Upper lobe of left lung (tissue), 6 donors: ENCODE measurements around the gene SLC6A20. TPM values are rescaled to one million over a fixed set of nuclear protein-coding genes. Genes with fewer than 3 reads are reported as not detected.

Experiments
- ATAC-seq, 2 donors: fragments of 200-7000 bp; cut with Tn5 transposase; one replicate each; pipeline ENCODE4 v1.9.1; 2022; ENCODE audit warnings: mild to moderate bottlenecking in 2 of 2, moderate library complexity in 2 of 2; ENCODE audit not compliant: low FRiP score in 2 of 2
- DNase-seq, 2 donors: peaks; one replicate each; pipeline ENCODE4 v3.0.0-alpha.2; 2019 to 2020
- H3K27ac ChIP-seq, 4 donors: fragments of 200-600 bp; sonication (generic); one replicate each; pipeline ENCODE4 v1.5.1; 2016 to 2019
- H3K27me3 ChIP-seq, 4 donors: fragments of 200-600 bp; sonication (generic); one replicate each; pipeline ENCODE4 v1.5.1; 2017 to 2019
- H3K36me3 ChIP-seq, 4 donors: fragments of 200-600 bp; sonication (generic); one replicate each; pipeline ENCODE4 v1.5.1; 2016 to 2019
- H3K4me1 ChIP-seq, 4 donors: fragments of 200-600 bp; sonication (generic); one replicate each; pipeline ENCODE4 v1.5.1; 2018 to 2019
- H3K4me3 ChIP-seq, 4 donors: fragments of 200-600 bp; sonication (generic); one replicate each; pipeline ENCODE4 v1.5.1; 2017 to 2019; ENCODE audit warnings: mild to moderate bottlenecking in 2 of 4, moderate library complexity in 1 of 4
- H3K9me3 ChIP-seq, 4 donors: fragments of 200-600 bp; sonication (generic); one replicate each; pipeline ENCODE4 v1.5.1; 2018 to 2019
- CTCF ChIP-seq, 6 experiments: fragments of 450-650 bp in 4 of 6; fragments of 200-600 bp in 2 of 6; sonication (generic) in 2 of 6; IDR thresholded peaks; one replicate each; pipeline ENCODE4 v1.5.1; 2016 to 2019; ENCODE audit warnings: antibody characterized with exemption in 6 of 6
- EP300 ChIP-seq, 4 donors: sonication (generic); formaldehyde crosslinking; IDR thresholded peaks; one replicate each; pipeline ENCODE4 v1.5.1; 2017; ENCODE audit warnings: antibody characterized with exemption in 4 of 4, control low read depth in 2 of 4
- POLR2A ChIP-seq, 4 donors: fragments of 450-650 bp; IDR thresholded peaks; one replicate each; pipeline ENCODE4 v1.5.1; 2016 to 2017; ENCODE audit warnings: antibody characterized with exemption in 4 of 4, mild to moderate bottlenecking in 2 of 4
- POLR2AphosphoS5 ChIP-seq, 2 donors: sonication (generic); formaldehyde crosslinking; IDR thresholded peaks; one replicate each; pipeline ENCODE4 v1.5.1; 2017; ENCODE audit warnings: antibody characterized with exemption in 2 of 2
- WGBS, 2 donors: methylation state at CpG; one replicate each; pipeline ENCODE4 v1.1.5; 2017 to 2018; 5-methylcytosine and 5-hydroxymethylcytosine counted together
- total RNA-seq, 6 donors: library from RNA; depleted of rRNA in 4 of 6; stranded (reverse); fragments of >200 nt in 4 of 6; gene quantifications; one replicate each; pipeline versions ENCODE4 v1.1.0 to v1.2.1, GENCODE V29; 2016 to 2021
- donor health status: DM: no; HTN: no; CAD: no; lungs with moderate emphysema.
- donor health status: DM: no; HTN: yes; CAD: no; lungs with severe emphysema.

Gene SLC6A20
- total RNA-seq, 6 donors from 2014 or later: 0.11 to 20.1 (median 7.2) TPM

GRCh38 chr3:45741247-45741646 lies 55.1 kb downstream of the SLC6A20 start:
- H3K9me3 ChIP-seq: no peaks in the 10 kb centered on the region
- H3K27ac ChIP-seq: no peak overlapping the region
- DNase-seq (no peak), ATAC-seq (no peak)
- no peak overlapping the region for H3K4me3 ChIP-seq
- H3K27me3 ChIP-seq: no peaks in the 10 kb centered on the region
- TF ChIP-seq POLR2AphosphoS5 (IDR thresholded peaks at IDR 0.05): no peak
- TF ChIP-seq CTCF (IDR thresholded peaks at IDR 0.05): no peak
- H3K4me1 ChIP-seq: peaks cover 0 to 5% (median 0%) of the 10 kb centered on the region in 4 donors
- peaks cover 42 to 99% (median 86%) of the 10 kb centered on the region in 4 donors for H3K36me3 ChIP-seq

- H3K4me1 ChIP-seq: peaks cover 0 to 5% (median 0%) of the 10 kb centered on the region in 4 donors
- H3K9me3 ChIP-seq: no peaks in the 10 kb centered on the region
- ATAC-seq (no peak), DNase-seq (no peak)
- TF ChIP-seq POLR2A (IDR thresholded peaks at IDR 0.05): no peak
- no peak for TF ChIP-seq EP300 (IDR thresholded peaks at IDR 0.05)
- peaks cover 45 to 99% (median 85%) of the 10 kb centered on the region in 4 donors for H3K36me3 ChIP-seq
- 91 to 100% methylated on average over 2 of the region's 2 CpGs for WGBS, 2 donors
- no peak overlapping the region for H3K4me3 ChIP-seq
- H3K27me3 ChIP-seq: no peaks in the 10 kb centered on the region
- no peak overlapping the region for H3K27ac ChIP-seq
Measured at GRCh38 chr3:45739991-45740390, 56.3 kb downstream of the SLC6A20 start.

- ATAC-seq: no peak
- H3K4me3 ChIP-seq: no peak overlapping the region
- 93 to 96% methylated on average over 2 of the region's 2 CpGs for WGBS, 2 donors
- no peaks in the 10 kb centered on the region for H3K27me3 ChIP-seq
- H3K27ac ChIP-seq: no peak overlapping the region
- DNase-seq: no peak
- peaks cover 0 to 5% (median 0%) of the 10 kb centered on the region in 4 donors for H3K4me1 ChIP-seq
- H3K9me3 ChIP-seq: no peaks in the 10 kb centered on the region
- peaks cover 34 to 99% (median 86%) of the 10 kb centered on the region in 4 donors for H3K36me3 ChIP-seq
- TF ChIP-seq EP300 (IDR thresholded peaks at IDR 0.05): no peak
- no peak for TF ChIP-seq POLR2AphosphoS5 (IDR thresholded peaks at IDR 0.05)
- TF ChIP-seq CTCF (IDR thresholded peaks at IDR 0.05): no peak
- no peak for TF ChIP-seq POLR2A (IDR thresholded peaks at IDR 0.05)
Measured at GRCh38 chr3:45737234-45737633, 59.1 kb downstream of the SLC6A20 start.

- ATAC-seq: no peak
- Histone ChIP-seq H3K27me3 (no peaks in the 10 kb centered on the region), H3K36me3 (peaks cover 36 to 99% (median 85%) of the 10 kb centered on the region in 4 donors)
Measured at GRCh38 chr3:45736707-45737106, 59.6 kb downstream of the SLC6A20 start.

DNA sequence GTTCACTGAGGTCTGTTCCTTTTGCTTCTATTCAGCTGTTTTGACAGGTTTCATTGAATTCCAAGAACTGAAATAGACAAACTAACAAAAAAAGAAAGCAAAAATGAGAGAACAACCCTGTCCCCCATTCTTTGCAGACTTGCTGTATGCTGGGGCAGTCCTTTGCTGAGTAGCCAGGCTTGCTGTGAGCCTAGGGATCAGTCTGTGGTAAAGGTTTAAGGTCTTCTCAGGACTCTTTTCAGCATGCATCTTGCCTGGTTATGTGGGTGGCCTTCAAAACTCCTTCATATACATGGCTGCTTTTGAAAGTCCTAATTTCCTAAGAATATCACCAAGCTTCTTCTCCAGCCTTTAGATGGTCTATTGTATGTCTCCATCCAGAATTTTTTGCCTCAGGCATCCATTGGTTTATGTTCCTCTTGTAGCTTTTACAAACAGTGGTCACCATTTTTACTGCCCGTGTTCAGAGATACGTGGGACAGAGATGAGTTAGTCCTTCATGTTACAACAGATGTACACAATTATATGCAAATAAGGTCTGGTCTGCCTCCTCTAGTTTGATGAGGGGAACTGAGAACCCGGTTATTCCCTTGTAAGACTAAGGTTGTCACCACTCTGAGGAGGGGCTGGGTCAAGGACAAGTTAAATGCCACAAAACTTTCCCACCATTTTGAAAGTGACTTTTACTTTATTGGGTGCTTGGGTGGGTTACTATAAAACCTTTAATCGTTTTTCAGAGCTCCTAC lies 65.8 kb downstream of the SLC6A20 start:
- Histone ChIP-seq H3K27me3 (no peaks in the 10 kb centered on the region), H3K4me3 (no peak overlapping the region), H3K9me3 (no peaks in the 10 kb centered on the region), H3K4me1 (no peaks in the 10 kb centered on the region), H3K27ac (no peak overlapping the region), H3K36me3 (peaks cover 11 to 85% (median 45%) of the 10 kb centered on the region in 4 donors)
- WGBS, 2 donors: 90% methylated on average over 4 of the region's 4 CpGs
- TF ChIP-seq CTCF (IDR thresholded peaks at IDR 0.05) (no peak), POLR2A (IDR thresholded peaks at IDR 0.05) (no peak), POLR2AphosphoS5 (IDR thresholded peaks at IDR 0.05) (no peak), EP300 (IDR thresholded peaks at IDR 0.05) (no peak)
- ATAC-seq: no peak
- DNase-seq: no peak

More at GRCh38 chr3:45736707-45737106, 59.6 kb downstream of the SLC6A20 start:
- Histone ChIP-seq H3K9me3 (no peaks in the 10 kb centered on the region), H3K4me3 (no peak overlapping the region), H3K4me1 (peaks cover 0 to 3% (median 0%) of the 10 kb centered on the region in 4 donors), H3K27ac (no peak overlapping the region)
- DNase-seq: no peak
- TF ChIP-seq POLR2AphosphoS5 (IDR thresholded peaks at IDR 0.05) (no peak), CTCF (IDR thresholded peaks at IDR 0.05) (no peak), EP300 (IDR thresholded peaks at IDR 0.05) (no peak), POLR2A (IDR thresholded peaks at IDR 0.05) (no peak)
